GM12873 (cell line): ENCODE measurements around the gene PARP12.

Experiments
- CTCF ChIP-seq: IDR thresholded peaks from 2 replicates; pipeline ENCODE4 v1.5.1; 2012; ENCODE audit warnings: low read depth, mild to moderate bottlenecking, moderate library complexity, low read length, control low read depth; ENCODE audit not compliant: insufficient read depth; ENCODE audit errors: missing control alignments

The PARP12 gene

GRCh38 chr7:140013676-140014075, 49.1 kb downstream of the PARP12 start:
- no peak for TF ChIP-seq CTCF

- TF ChIP-seq CTCF = no peak
These were observed 52.4 kb downstream of the PARP12 start for GRCh38 chr7:140010194-140010895.

- no peak for TF ChIP-seq CTCF
These were observed 53.0 kb downstream of the PARP12 start for GRCh38 chr7:140009735-140010134.

GRCh38 chr7:140008755-140009610, 53.8 kb downstream of the PARP12 start:
- TF ChIP-seq CTCF = no peak

GRCh38 chr7:140007051-140007690, 55.6 kb downstream of the PARP12 start:
- TF ChIP-seq CTCF = no peak

- no peak for TF ChIP-seq CTCF
These were observed 56.2 kb downstream of the PARP12 start for GRCh38 chr7:140006600-140006999.
